ENCODE data around the gene MUC5AC.

GRCh38 chr11:1176224-1177019 lies 18.7 kb downstream of the MUC5AC start:
- TF ChIP-seq EZH2 (IDR thresholded peaks at IDR 0.05; ENCODE audit: low read length, unreplicated experiment) (no peak), CTCF (conservative IDR thresholded peaks at IDR 0.05; ENCODE audit: low read depth, low read length) (no peak)
